IPS DF 4.7 (cell line): ENCODE measurements around the gene HCN2.
"Not testable (repeated sequence)": the region's sequence is repeated elsewhere in the genome, so short reads cannot be mapped to it uniquely, and the experiment has no call there.

Source experiments
- DNase-seq: peaks from one replicate; pipeline ENCODE4 v3.0.0-alpha.2; 2013; ENCODE audit warnings: low spot score; ENCODE audit errors: extremely low read depth

HCN2 gene

DNA sequence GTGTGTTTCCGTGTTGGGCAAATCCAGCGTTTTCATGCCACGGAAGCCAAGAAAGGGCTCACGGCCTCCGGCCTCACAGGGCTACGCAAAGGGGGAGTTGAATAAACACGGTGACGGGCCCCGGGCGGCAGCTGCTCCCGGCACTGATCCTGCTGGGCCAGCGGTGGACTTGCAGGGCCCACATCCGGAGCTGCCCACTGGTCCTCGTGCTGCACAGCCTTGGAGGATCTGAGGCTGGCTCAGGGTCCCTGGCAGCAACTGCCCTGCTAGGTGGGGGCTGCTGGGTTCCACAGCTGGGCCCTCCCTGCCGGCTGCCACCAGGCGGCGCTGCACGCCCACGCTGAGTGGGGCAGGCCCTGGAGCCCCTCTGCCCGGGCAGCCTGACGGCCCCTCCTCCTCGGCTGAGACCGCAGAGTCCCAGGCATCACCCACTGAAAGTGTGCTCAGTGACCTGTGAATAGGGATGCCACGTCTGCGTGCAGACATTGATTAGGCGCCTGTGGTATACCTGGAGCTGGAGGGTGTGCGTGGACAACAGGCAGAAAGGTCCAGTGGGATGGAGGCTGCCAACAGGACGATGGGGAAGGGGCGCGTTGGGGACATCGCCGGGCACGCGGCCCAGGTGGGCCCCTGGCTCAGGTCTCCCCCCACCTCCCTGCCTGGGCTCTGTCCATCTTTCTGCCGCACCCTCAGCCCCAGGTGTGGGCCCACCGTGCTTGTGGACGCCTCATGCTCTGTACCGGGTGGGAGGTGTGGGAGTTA lies 5.3 kb upstream of the HCN2 start:
- no peak for DNase-seq

DNA sequence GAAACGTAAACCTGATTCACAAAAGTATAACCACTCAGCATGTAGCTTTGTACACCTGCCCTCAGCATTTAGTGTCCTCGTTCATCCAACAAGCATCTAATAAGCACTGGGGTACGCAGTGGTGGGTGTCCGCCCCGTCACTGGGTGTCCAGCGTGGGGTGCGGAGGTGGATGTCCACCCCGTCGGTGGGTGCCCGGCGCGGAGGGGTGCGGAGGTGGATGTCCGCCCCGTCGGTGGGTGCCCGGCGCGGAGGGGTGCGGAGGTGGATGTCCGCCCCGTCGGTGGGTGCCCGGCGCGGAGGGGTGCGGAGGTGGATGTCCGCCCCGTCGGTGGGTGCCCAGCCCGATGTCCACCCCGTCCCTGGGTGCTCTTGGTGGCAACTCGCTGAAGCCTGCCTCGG lies 4.5 kb upstream of the HCN2 start:
- DNase-seq: not testable (repeated sequence)

DNA sequence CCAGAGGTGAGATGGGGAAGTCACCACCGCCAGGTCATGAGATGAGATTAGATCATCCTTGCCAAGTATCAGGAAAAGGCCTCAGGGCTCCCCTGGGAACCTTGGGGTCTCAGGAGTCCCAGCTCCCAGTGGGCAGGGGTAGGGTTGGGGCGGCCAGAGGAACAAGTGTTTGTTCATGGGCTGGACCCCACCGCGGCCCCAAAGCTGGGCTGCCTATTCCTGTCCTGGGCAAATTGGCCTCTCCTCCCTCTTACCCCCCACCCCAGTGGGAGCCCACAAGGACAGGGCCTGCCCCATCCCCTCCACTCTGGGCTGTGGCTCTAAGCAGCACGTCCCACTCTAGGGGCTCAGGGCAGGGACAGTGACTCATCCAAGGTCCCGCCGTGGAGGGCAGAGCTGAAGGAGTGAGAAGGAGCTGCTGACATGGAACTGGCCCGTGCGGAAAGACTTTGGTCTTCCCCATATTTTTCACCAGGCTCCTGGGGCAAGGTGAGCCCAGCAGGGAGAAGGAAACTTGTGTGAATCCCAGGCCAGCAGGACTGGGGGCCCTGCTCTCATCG lies 4.0 kb upstream of the HCN2 start:
- DNase-seq: no peak

DNA sequence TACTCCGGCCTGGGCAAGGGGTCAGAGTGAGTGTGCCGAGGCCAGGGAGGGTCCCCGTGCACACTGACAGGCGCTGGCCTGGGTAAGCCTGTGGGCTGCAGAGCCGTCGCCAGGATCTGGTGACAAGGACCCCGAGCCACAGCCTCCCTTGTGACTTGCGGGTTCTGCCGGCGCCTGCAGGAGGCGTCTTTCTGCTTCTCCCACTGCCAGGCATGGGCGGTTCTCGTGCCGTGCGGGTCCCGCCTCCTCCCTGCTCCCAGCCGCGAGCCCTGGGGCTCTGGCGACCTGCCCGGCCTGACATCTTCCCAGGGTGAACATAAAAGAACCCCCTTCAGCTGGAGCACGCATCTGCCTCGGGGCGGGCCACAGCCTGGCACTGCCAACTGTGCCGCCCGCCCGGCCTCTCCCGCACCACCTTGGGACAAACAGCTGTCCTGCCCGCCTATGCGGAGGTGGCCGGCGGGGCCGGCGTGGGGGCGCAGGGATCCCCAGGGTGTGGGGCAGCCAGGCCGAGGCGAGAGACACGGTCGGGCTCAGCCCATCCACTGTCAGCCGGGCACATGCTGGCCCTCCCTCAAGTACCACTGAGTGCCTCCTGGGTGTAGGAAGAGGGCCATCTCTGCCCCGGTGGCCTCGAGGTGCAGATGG lies 1.5 kb upstream of the HCN2 start:
- no peak for DNase-seq

DNA sequence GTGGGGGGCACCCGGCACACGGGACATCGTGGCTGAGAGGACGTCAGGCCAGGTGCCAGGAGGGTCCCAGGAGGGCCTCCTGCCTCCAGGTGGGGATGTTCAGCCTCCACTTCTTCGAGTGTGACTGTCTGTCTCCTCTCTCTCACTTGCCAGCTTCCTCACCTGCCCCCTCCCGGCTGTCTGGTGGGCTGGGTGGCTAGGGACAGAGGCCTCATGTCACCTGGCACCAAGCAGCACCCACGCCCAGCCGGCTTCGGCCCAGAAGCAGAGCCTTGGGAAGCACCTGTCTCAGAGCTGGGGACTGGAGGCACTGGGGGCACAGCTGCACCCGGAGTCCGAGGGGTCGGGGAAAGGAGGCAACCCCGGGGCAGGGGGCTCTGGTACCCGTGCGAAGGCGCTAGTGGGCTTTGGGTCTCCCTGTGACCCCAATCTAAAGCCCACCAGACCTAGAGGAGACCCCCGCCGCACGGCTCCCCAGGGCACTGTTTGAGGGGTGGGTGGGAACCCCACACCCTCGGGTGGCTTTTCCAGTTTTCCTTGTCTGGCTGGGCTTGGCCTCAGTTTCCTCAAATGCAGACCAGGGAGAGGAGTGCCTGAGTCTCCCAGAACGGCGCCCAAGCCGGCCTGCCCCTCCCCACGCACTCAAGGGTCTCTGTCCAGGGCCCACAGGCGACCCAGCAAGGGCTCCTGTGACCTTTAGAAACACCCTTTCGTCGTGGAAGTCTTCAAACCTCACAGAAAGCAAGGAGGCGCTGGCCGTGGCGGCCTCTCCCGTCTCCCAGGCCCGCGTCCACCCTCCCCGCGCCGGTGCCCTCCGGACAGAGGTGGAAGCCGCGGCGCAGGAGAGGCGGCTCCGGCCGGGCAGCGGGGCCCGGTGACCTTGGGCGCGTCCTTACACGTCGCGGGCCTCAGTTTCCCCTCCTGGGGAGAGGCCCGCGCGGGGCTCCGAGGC lies 664 bp upstream of the HCN2 start:
- DNase-seq: no peak

DNA sequence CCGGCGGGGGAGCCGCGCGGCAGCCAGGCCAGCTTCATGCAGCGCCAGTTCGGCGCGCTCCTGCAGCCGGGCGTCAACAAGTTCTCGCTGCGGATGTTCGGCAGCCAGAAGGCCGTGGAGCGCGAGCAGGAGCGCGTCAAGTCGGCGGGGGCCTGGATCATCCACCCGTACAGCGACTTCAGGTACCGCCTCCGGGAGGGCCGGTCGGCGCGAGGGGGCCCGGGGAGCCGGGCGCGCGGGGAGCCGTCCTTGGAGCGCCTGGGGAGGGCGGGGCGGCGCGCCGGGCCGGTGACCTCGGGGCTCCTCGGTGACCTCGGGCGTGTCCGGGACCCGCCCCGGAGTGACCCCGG lies 690 bp downstream of the HCN2 start:
- DNase-seq: no peak

DNA sequence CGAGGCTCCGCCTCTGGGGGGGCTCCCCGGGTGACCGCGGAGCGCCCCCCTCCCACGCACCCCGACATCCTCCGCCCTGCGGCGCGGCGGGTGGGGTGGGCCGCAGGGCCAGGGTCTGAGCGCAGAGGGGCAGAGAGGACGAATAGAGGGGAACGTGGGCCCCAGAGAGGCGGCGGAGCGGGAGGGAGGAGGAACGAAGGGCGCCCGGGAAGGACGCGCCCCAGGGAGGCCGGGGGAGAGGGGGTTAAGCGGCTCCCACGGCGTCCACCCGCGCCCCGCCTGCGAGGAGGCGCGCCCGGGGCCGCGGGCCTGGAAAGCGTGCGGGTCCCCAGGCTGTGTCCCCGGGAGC lies 1.0 kb downstream of the HCN2 start:
- DNase-seq: no peak

DNA sequence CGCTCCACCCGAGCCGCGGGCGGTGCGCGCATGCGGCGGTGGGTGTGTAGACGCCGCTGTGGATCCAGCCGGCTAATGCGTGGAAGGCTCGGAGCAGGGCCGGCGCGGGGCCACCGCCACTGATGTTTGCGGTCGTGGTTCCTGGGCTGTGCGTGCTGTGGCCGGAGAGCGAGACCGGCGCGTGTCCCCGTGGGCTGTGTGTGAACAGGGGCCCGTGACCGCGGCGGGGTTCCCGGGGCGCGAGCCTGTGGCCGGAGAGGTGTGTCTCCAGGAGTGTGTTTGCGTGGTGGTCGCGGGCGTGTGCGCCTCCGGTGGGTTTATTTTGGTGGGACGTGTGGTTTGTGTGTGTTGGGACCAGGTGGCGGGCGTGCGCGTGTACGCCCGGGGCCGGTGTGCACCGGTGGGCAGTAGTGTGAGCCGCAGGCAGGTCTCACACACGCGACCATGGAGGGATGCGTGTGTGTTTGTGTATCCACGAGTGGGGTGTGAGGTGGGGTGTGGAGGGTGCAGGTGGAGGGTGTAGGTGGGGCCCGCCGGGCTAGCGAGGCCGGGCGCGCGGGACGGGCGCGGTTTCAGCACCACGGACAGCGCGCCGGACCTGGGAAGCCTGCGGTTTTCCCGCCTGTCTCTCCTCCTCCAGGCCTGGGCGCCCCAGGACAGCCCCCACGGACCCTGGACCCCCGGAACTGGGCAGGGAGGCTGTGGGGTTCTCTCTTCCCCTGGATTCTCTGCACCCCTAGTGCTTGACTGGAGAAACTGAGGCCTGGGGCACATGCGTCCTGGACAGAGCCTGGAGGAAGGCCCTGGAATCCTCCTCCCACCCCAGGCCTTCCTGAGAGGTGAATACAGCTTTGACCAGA lies 1.6 kb downstream of the HCN2 start:
- no peak for DNase-seq

DNA sequence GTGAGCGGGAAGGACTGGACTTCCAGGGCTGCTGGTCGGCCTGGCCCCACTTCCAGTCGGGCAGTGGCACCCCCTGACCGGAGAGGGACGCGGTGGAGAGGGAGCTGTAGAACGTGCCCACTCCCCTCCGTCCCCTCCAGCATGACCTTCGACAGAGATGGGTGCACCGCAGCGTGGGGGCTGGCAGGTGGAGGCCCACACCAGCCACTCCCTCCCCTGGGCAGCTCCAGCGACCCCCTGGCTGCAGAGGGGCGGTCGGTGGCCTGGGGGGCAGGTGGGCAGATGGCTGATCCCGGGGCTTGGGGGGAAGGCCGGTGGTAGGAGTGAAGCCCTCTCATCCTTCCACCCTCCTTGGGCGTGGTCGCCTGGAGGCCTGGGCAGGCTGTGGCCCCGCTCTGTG lies 2.4 kb downstream of the HCN2 start:
- DNase-seq: no peak

DNA sequence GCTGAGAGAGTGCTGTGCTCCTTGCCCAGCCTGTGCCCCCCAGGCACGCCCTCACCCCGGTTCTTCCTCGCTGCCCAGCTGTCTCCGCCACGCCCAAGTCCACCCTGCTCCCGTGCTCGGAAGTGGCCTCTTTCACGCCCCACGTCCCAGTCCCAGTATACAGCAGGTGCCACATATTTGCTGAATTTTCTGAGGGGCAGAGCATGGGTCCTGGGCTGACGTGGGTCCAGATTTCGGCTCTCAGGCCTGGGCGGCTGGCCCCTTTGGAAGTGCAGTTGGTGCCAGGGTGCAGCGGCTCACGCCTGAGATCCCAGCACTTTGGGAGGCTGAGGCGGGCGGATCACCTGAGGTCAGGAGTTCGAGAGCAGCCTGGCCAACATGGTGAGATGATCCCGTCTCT lies 3.4 kb downstream of the HCN2 start:
- no peak for DNase-seq

DNA sequence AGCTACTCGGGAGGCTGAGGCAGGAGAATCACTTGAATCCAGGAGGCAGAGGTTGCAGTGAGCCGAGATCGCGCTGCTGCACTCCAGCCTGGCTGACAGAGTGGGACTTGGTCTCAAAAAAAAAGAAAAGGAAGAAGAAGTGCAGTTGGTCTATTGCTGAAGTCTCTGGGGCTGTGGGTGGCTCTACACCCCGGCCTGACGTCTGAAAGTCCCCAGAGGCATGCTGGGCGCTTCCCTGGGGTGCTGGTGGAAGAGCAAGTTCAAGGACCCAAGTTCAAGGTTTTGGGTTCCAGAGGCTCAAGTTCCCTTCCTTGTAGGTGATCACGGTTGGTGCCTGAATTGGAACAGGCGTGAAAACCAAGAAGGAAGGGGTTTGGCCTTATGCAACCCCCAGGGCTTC lies 3.8 kb downstream of the HCN2 start:
- no peak for DNase-seq

DNA sequence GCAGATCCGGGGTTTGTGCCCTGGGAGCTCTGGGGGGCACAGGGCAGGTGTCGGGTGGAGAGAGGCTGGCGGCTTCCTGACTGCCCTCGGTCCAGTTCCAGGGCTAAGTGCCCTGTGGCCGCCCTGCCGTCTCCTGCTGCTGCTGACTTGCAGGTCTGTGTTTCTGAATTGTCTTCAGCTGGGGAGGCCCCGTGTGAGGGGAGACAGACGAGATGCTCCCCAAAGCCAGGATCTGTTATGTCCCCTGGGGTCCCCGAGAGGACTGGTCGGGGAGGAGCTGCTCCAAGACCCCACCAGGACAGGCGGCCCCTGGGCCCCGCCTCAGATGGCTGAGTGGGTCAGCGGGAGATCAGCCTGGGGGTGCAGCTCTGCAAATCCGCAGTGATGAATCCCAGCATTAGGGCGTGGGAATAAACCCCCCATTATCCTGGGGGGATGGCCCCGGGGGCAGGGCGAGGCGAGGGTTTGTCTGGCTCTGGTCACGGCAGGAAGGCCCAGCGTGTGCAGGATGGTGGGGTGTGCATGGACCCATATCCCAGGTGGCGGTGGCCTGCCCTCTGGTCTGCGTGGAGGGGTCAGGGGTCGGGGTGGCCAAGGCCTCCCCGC lies 4.7 kb downstream of the HCN2 start:
- DNase-seq: no peak

DNA sequence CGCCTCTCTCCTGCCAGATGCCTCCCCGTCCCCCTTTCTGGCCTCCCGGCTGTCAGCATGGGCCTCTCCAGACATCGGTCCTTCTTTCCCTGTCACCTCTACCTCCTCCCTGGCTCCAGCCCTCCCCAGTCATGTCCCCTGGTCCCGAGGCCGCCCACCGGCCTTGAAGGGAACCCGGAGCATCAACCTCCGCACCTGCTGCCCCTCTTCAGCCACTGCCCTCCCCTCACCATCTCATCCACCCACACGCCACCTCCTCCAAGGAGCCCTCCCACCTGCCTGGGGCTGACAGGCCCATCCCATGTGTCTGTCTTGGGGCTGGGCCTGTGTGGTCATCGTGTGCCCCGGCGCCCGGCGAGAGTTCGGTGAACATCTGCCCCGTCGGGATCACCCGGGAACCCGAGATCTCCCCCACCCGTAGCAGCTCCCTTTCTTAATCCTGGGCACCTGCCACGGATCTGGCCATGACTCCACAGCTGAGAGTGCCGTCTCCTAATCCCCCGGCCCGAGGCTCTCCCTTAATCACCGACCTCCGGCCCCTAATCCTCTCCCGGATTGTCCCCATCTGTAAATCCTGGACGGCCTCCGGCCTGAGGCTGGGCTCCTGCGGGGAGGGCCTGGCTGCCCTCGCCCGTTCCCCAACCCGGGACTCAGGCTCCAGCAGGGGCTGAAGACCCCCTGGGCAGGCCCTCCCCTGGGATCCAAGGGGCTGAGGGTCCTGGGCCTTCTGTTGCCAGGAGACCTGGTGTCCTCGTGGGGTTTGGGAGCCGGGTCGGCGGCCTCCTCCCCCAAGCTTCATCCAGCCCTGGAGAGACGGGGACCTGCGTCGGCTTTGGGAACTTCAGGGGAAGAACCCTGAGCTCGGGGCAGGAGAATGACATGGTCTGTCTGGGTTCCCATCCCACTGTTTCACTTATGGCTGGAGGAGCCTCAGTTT lies 5.9 kb downstream of the HCN2 start:
- no peak for DNase-seq

DNA sequence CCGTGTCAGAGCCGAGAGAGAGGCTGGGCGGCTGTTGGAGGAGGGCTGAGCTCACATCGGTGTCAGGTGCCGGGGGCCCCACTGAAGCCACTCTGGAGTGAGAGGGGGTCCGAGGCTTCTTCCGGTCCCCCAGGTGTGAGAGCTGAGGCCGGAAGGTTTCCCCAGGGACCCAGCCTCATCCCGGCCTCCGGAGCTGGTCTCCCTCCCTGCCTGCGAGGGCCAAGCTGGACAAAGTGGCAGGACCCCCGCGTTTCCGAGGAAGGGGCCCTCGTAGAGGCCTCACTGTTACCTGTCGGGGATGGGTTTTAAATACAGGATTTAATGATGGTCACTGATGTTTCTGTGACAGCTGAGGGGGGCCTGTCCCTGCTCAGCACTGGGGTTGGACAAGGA lies 6.6 kb downstream of the HCN2 start:
- no peak for DNase-seq

DNA sequence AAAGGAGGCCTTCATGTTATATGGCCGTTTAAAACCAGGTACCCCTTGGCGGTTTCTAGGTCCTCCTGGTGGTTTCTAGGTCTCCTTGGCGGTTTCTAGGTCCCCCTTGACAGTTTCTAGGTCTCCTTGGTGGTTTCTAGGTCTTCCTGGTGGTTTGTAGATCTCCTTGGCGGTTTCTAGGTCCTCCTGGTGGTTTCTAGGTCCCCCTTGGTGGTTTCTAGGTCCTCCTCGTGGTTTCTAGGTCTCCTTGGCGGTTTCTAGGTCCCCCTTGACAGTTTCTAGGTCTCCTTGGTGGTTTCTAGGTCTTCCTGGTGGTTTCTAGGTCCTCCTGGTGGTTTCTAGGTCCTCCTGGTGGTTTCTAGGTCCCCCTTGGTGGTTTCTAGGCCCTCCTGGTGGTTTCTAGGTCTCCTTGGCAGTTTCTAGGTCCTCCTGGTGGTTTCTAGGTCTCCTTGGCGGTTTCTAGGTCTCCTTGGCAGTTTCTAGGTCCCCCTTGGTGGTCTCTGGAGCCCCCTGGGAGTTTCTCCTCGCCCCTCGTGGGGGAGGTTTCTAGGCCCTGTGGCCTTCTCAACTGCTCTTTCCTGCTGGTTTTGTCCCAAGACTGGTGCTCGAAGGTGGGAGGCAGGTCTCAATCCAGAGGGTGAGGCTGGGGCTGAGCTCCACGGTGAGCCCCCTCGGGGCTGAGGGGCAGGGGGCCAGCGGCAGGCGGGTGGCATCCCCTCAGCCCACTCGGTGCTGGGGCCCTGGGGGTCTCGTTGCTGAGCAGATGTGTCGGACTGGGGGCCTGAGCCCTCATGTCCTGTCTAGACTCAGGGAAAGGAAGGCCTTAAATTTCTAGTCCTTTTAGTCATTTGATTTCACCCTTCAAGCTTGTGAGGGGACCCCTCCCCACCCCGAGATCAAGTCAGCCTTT lies 8.0 kb downstream of the HCN2 start:
- no peak for DNase-seq

DNA sequence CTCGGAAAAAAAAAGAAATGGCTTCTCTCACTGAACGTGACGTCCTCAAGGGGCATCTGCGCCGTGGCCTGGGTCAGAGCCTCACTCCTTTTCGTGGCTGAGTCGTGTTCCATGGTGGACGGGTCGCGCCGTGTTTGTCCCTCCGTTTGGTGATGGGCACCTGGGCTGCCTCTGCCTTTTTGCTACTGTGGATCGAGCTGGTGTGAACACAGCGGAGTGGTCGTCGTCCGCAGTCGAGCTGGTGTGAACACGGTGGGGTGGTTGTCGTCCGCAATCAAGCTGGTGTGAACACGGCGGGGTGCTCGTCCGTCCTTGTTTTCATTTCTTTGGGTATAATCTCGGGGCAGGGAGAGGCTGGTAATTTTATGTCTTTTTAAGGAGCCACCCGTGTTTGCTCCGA lies 11.6 kb downstream of the HCN2 start:
- no peak for DNase-seq

DNA sequence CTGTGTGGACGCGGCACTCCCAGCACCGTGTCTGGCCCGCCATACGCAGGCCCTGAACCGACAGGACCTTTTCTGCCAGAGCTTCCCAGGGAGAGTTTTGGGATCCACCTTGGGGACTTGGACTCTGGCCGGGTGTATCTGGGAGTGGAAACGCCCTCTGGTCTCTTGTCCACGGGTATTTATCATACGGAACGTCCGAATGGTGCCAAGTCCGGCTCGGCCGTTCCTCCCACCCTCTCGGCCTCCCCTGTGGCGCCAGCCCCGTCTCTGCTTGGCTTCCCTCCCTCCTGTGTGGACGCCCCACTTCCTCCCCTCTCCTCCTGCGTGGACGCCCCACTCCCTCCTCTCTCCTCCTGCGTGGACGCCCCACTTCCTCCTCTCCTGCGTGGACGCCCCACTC lies 12.1 kb downstream of the HCN2 start:
- DNase-seq: no peak
